ENCODE data around the gene IFITM1.

GRCh38 chr11:339963-340362 is 26.1 kb downstream of the IFITM1 start:
- no peak for TF ChIP-seq CTCF (optimal IDR thresholded peaks at IDR 0.05 in 1 of 3, IDR thresholded peaks at IDR 0.05 in 1 of 3, conservative IDR thresholded peaks at IDR 0.05 in 1 of 3; ENCODE audit: extremely low read depth in 1 of 3, insufficient read depth in 2 of 3, low read length in 3 of 3)
- TF ChIP-seq EZH2 (IDR thresholded peaks at IDR 0.05; ENCODE audit: low read length) = no peak

Data from keratinocyte (primary cell).